GM19468 (cell line): Measurements from ENCODE around the gene OPCML.

Experiments used
- ATAC-seq: cut with Tn5 transposase; IDR thresholded peaks from one replicate; pipeline ENCODE4 v1.9.1; 2021; ENCODE audit warnings: mild to moderate bottlenecking, moderate library complexity, moderate number of reproducible peaks; ENCODE audit not compliant: unreplicated experiment; ENCODE audit errors: extremely low read depth

OPCML gene

GRCh38 chr11:133541720-133542095 is 9.4 kb upstream of the OPCML start:
- no peak for ATAC-seq

- ATAC-seq = no peak
Observed at GRCh38 chr11:133541021-133541719, 8.9 kb upstream of the OPCML start.

GRCh38 chr11:133536198-133536597 is 3.9 kb upstream of the OPCML start:
- ATAC-seq = no peak

DNA sequence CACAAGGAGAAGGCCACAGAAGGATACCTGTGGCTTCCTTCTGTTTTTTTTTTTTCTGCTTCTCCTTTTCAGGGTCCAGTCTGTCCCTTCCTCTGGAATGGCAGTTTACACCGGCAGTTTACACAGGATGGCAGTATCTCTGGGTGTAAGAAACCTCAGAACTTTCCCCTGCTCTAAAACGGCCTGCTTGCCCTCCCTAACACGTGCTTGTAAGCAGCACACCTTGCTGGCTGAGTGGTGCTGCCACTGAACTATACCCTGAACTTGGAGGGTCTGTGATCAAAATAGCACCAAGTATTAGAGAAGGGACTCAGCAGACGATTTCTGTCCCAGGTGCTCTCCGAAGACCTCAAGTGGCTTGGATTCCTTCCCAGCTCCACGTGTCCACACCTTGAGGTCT is 904 bp upstream of the OPCML start:
- ATAC-seq = no peak

GRCh38 chr11:133531458-133531857 is 843 bp downstream of the OPCML start:
- ATAC-seq = no peak

DNA sequence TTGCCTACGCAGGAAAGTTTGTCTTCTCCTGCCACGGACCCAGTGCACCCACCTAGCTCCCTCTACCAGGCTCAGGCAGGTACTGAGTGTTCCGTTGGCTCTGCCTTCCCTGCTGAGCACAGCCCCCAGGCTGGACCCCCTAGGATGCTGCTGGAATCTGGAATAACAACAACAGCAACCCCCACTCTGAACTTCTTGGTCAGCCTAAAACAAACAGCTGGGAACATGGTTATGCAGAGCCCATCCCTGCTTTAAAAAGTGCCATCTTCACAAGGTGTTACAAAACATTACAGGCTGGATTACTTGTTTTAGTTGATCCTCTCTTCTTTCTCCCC is 1.8 kb downstream of the OPCML start:
- ATAC-seq = no peak

GRCh38 chr11:133529807-133530500 is 2.3 kb downstream of the OPCML start:
- ATAC-seq = no peak

GRCh38 chr11:133526790-133527189 is 5.5 kb downstream of the OPCML start:
- no peak for ATAC-seq

- no peak for ATAC-seq
Observed at GRCh38 chr11:133525976-133526375, 6.3 kb downstream of the OPCML start.

DNA sequence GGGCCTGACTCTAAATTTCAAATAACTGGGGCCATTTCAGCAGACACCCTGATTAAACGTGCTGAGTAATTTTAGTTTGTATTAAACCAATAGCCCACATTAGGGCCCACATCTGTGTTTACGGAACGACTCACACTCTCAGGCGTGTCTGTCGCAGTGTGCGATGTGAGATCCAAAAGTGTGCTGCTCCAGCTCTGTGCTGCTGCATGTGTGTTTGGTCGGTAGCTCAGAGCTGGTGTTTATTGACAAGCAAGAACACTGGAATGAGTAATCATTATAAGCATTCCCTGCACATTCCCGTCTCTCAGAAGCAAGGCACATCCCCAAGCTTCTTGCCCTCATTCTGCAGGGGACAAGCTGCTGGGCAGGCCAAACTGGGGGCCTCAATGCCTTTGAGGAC is 7.8 kb downstream of the OPCML start:
- ATAC-seq = no peak

- no peak for ATAC-seq
Observed at GRCh38 chr11:133522344-133522743, 10.0 kb downstream of the OPCML start.

DNA sequence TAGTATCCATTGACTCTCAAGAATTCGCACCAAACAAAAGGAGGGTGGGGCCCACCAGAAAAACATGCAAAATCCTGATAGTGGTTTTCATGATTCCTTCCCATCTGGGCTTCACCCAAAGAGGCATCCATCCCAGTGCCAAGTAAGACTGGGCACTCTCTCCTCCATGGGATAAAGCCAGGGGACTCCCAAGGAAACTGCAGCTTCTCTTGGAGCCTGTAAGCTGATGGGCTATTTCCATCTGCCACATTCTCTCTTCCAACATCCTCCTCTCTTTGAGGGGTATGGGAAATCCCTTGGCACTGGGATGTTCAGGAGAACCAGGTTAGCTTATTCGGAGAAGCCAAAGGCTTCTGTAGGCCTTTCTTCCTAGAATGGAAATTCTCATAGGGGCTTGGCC is 10.8 kb downstream of the OPCML start:
- no peak for ATAC-seq

DNA sequence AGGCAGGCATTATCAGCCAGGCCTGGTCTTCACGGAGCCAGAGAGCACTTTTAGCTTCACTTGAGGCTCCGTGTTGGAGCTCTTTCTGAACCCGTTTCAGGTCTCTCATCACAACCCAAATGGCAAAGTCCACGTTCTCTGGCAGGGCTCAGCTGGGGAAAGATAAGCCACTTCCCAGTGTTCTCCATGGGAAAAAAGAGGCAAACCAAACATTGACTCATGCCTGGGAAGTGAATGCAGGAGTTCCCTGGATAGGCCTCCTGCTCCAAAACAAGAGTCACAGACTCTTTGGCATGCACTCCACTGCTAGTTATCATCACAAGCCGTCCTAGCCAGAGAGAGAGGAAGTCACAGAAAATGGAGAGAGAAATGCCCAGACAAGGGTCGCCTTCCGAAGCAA is 11.6 kb downstream of the OPCML start:
- no peak for ATAC-seq

DNA sequence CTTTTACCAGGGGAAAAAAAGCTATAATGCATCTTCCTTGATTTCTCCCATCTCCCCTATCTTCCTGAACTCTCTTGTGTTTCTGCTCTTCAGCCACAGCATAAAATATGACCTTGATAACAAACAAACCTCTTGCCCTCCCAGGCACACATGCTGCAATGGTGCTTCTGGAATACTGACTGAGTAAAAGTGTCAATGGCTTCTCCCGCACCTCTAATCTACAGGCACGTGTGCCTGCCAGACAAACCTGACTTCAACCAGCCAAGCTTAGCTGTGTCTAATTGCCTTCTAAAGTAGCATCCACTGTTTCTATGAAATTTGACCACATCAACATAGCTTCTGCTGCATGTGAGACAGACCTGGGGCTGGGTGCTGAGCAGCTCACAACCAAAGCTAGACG is 12.7 kb downstream of the OPCML start:
- ATAC-seq = no peak

DNA sequence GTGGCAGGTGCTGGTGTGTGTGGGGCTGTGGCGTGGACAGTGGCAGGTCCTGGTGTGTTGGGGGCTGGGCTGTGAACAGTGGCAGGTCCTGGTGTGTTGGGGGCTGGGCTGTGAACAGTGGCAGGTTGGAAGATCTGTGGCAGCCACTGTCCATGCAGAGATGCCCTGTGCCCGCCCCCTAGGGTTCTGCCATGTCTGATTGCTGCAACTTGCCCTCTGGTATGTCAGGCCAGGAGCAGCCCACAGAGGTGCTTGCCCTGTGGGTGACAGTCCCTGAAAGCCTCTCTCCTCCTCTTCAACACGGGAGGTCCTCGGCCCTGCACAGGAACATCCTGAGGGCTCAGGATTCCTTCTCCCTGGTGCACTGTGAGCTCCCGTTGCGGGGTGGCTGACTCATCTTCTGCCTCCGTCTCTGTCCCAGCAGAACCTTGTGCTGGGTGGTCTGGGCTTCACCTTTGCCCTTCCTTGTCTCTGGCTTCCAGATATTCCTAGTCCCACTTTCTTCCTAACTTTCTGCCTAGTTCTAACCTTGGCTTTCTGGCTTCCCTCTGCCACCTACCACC is 13.5 kb downstream of the OPCML start:
- no peak for ATAC-seq

GRCh38 chr11:133516845-133517244 is 15.5 kb downstream of the OPCML start:
- no peak for ATAC-seq

- no peak for ATAC-seq
Observed at GRCh38 chr11:133515107-133515506, 17.2 kb downstream of the OPCML start.

DNA sequence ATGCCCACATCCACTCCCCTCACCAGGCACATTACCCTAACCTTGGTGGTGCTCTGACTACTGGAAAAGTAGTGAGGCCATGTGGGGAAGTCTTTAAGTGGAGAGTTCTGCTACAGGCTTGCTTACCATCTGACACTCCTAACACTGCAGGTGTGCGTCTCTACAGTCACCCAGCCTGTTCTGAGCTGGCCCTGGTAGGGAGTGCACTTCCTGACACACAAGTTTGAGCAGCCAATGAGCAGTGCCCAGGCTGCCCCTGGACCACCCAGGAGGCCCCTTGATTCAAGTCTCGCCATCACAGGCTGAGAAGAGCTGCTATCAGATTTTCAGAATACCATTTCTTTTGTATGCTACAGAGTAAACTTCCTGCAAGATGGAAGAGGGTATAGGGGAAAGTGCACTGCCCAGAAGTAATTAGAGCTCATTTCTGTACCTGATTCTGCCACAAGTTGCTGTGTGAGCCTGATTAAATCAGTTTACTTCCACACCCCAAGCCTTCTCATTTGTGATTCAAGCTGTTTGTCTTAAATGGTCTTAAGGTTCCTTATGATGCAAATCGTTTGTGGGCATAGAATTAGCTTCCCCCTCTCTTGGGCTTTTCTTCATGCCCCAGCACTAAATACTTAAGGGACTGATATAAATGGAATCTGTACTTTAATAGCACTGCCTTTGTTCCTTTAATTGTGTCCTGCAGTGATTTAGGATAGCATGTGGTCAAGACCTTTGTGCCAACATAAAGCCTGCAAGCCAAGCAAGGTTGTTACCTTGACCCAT is 22.2 kb downstream of the OPCML start:
- ATAC-seq = no peak

- ATAC-seq = no peak
Observed at GRCh38 chr11:133508468-133508867, 23.8 kb downstream of the OPCML start.

- no peak for ATAC-seq
Observed at GRCh38 chr11:133507185-133507584, 25.1 kb downstream of the OPCML start.

- no peak for ATAC-seq
Observed at GRCh38 chr11:133506551-133507094, 25.7 kb downstream of the OPCML start.
